Colonic mucosa (tissue), 4 donors: ENCODE data around the gene HOXB7. TPM values are rescaled to one million over a fixed set of nuclear protein-coding genes. Genes with fewer than 3 reads are reported as not detected.

Source experiments
- DNase-seq: peaks from one replicate; pipeline ENCODE4 v3.0.0-alpha.2; 2020
- H3K27ac ChIP-seq: fragments of 200-600 bp; one replicate; pipeline ENCODE4 v1.8.0; 2021
- H3K27me3 ChIP-seq: fragments of 200-600 bp; one replicate; pipeline ENCODE4 v1.8.0; 2021
- H3K36me3 ChIP-seq: fragments of 200-600 bp; one replicate; pipeline ENCODE4 v1.8.0; 2021
- H3K4me1 ChIP-seq: fragments of 200-600 bp; one replicate; pipeline ENCODE4 v1.8.0; 2021; ENCODE audit warnings: mild to moderate bottlenecking
- H3K4me3 ChIP-seq: fragments of 200-600 bp; one replicate; pipeline ENCODE4 v1.8.0; 2021
- H3K9ac ChIP-seq, 2 donors: one replicate each; pipeline ENCODE4 v1.7.0; 2013; ENCODE audit warnings: control low read depth in 2 of 2, low read depth in 2 of 2, low read length in 2 of 2
- H3K9me3 ChIP-seq: fragments of 200-600 bp; one replicate; pipeline ENCODE4 v1.8.0; 2021
- intact Hi-C: fragments of 100-400 bp; cut with DNase I; formaldehyde crosslinking; loops from one replicate; pipeline ENCODE4 v1.14.1; 2022
- total RNA-seq, 2 donors: library from RNA; stranded (reverse); fragmentation: NEBNext Ultra II Directional in 1 of 2; extraction: Animal tissue kit (Norgen Biotek cat#: 25700) in 1 of 2; gene quantifications; one replicate each; pipeline ENCODE4 v1.2.1, GENCODE V29; 2021
- TF ChIP-seq, protein P1 (sequence below): fragments of 200-600 bp; IDR thresholded peaks from one replicate; pipeline ENCODE4 v1.8.0; 2022; ENCODE audit warnings: antibody characterized with exemption, mild to moderate bottlenecking
- donor health status: healthy.
- donor health status: DM: no; HTN: no; CAD: no.
- donor health status: DM: no; HTN: no; CAD: no.

HOXB7 gene
- total RNA-seq, 2 donors from 2014 or later = 25.9 to 31.4 TPM

GRCh38 chr17:48588074-48588415 lies 22.8 kb downstream of the HOXB7 start:
- TF ChIP-seq, protein P1, sequence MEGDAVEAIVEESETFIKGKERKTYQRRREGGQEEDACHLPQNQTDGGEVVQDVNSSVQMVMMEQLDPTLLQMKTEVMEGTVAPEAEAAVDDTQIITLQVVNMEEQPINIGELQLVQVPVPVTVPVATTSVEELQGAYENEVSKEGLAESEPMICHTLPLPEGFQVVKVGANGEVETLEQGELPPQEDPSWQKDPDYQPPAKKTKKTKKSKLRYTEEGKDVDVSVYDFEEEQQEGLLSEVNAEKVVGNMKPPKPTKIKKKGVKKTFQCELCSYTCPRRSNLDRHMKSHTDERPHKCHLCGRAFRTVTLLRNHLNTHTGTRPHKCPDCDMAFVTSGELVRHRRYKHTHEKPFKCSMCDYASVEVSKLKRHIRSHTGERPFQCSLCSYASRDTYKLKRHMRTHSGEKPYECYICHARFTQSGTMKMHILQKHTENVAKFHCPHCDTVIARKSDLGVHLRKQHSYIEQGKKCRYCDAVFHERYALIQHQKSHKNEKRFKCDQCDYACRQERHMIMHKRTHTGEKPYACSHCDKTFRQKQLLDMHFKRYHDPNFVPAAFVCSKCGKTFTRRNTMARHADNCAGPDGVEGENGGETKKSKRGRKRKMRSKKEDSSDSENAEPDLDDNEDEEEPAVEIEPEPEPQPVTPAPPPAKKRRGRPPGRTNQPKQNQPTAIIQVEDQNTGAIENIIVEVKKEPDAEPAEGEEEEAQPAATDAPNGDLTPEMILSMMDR = no peak
- no peak for DNase-seq
- Histone ChIP-seq H3K4me1 (peaks cover 9% of the 10 kb centered on the region), H3K9ac (peak overlapping the region; percentile 54 to 76), H3K27me3 (no peaks in the 10 kb centered on the region), H3K9me3 (no peaks in the 10 kb centered on the region), H3K36me3 (no peaks in the 10 kb centered on the region), H3K4me3 (no peak overlapping the region), H3K27ac (peak overlapping the region; percentile 88)
- intact Hi-C loops = no loop called here

DNA sequence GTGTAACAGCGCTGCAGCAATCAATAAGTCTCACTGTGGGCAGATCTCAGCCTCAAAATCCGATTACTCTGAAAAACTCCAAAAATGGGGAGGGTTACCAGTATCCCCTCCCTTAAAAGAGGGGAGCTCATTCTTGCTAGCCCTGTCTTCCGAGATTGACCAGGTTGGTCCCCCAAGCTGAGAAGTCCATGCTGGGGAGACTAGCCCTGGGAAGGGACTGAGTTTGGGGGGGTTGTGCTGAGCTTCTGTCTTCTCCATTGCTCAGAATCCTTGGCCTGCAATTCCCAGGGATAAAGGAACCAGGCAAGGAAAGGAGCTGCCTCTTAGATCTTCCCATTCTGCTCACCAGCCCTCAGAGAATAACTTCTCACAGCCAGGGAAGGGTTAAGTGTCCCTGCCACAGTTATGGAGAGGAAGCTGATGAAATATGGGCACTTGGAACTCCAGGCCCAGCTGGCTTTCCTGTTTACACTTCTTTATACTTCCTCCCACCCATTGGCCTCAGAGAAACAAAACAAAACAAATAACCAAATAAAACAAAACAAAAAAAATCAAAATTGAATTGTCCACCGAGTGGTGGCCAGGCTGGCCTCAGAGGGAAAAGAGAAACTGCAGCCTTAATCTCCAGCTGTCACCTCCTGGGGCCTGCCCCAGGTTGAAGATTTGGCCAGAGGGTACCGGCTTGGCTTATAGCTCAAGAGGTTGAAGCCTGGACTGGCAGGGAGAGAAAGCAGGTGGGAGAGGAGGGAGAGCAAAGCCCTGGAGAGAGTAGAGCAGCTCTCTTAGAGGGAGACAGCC lies 23.3 kb downstream of the HOXB7 start:
- intact Hi-C loops = no loop called here
- Histone ChIP-seq H3K9ac (peak overlapping the region; percentile 76 to 78), H3K36me3 (no peaks in the 10 kb centered on the region), H3K27ac (peak overlapping the region; percentile 88), H3K27me3 (no peaks in the 10 kb centered on the region), H3K4me1 (peaks cover 9% of the 10 kb centered on the region), H3K9me3 (no peaks in the 10 kb centered on the region), H3K4me3 (no peak overlapping the region)
- DNase-seq = no peak
- TF ChIP-seq, protein P1 = no peak

DNA sequence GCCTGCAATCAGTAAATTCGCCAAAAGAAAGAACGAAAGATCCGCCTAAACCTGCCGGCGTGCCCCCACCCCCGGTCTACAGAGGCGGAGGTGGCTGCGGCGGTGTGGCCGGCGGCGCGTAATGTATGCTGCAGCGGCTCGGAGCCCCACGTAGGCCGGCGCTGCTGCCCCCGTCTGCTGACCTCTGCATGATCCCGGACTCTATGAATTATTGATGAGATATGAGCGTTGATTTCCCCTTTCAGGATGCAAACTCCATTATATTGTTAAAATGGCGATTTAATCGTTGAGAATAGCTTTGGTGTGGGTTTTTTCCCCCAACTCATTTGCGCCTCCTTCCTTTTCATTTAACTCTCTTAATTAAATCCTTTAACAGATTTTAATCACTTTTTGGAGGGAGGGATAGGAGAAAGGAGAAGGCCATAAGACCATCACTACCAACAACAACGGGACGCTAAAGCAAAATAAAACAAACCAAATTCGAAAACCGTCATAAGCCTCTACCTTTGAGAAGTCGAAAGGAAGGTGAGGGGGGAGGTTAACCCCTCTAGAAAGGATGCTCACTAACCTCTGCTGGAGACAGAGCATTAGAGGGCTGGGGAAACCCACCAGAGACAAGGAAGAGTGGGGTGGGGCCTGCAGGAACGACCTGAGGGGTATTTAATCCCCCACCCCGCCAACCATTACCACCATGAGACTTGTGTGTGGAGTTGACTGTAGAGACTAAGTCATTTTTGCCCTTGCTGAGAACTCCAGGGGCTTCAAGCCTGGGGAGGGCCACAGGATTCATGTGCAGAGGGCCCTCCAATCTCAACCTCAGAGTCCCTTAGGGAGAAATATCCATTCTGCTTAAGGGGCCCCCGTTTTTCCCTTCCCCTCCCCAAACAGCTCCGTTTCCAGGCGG lies 24.2 kb downstream of the HOXB7 start:
- H3K9ac ChIP-seq = peak overlapping the region; percentile 76 to 78
- H3K9me3 ChIP-seq = no peaks in the 10 kb centered on the region
- peak overlapping the region; percentile 51 for H3K4me3 ChIP-seq
- DNase-seq = no peak
- TF ChIP-seq, protein P1 = no peak
- intact Hi-C loops = no loop called here
- peak overlapping the region; percentile 88 for H3K27ac ChIP-seq
- H3K36me3 ChIP-seq = no peaks in the 10 kb centered on the region
- H3K4me1 ChIP-seq = peaks cover 9% of the 10 kb centered on the region
- peaks cover 3% of the 10 kb centered on the region for H3K27me3 ChIP-seq

GRCh38 chr17:48584223-48584741 lies 26.5 kb downstream of the HOXB7 start:
- no peak overlapping the region for H3K4me3 ChIP-seq
- H3K27ac ChIP-seq = no peak overlapping the region
- H3K9ac ChIP-seq = no peak overlapping the region
- peaks cover 21% of the 10 kb centered on the region for H3K4me1 ChIP-seq
- H3K9me3 ChIP-seq = no peaks in the 10 kb centered on the region
- no peak for DNase-seq
- intact Hi-C loops = no loop called here
- H3K36me3 ChIP-seq = no peaks in the 10 kb centered on the region
- TF ChIP-seq, protein P1 = no peak
- H3K27me3 ChIP-seq = peaks cover 3% of the 10 kb centered on the region

DNA sequence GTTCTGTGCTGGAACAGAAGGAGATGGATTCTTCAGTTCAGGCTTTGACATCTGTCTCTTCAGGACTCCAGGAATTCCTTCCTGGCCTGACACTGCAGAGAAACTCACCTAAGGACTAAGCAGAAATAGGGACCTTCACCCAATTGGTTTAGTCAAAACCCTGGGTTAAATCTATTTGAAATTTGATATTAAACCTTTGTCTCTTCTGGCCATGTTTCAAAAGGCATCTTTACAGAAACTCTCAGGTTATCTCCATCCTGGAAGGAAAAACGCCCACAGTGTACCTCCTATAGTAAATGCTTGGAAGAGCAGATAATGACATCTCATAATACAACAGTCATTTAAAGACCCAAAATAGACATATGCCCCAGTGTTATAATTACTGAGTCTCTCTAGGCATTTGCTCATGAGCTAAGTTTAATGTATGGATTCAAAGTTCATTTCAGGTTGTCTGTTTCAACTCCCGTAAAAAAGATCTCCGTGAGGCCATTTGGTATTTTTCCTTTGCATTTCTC lies 27.1 kb downstream of the HOXB7 start:
- H3K4me3 ChIP-seq = no peak overlapping the region
- no peak for DNase-seq
- TF ChIP-seq, protein P1 = no peak
- intact Hi-C loops = no loop called here
- no peaks in the 10 kb centered on the region for H3K9me3 ChIP-seq
- peaks cover 3% of the 10 kb centered on the region for H3K27me3 ChIP-seq
- no peaks in the 10 kb centered on the region for H3K36me3 ChIP-seq
- no peak overlapping the region for H3K9ac ChIP-seq
- peaks cover 21% of the 10 kb centered on the region for H3K4me1 ChIP-seq
- no peak overlapping the region for H3K27ac ChIP-seq
